Suprapubic skin (tissue), 4 donors: Measurements from ENCODE around the gene FOXM1.

Experiments used
- CTCF ChIP-seq, 2 donors: fragments of 200-600 bp in 1 of 2; fragments of 450-650 bp in 1 of 2; sonication (generic) in 1 of 2; IDR thresholded peaks; one replicate each; pipeline ENCODE4 v1.5.1; 2016 to 2019; ENCODE audit warnings: antibody characterized with exemption in 2 of 2, mild to moderate bottlenecking in 1 of 2, moderate library complexity in 1 of 2
- EP300 ChIP-seq: sonication (generic); formaldehyde crosslinking; IDR thresholded peaks from one replicate; pipeline ENCODE4 v1.6.1; 2017; ENCODE audit warnings: antibody characterized with exemption
- POLR2A ChIP-seq, 2 donors: fragments of 450-650 bp; IDR thresholded peaks; one replicate each; pipeline ENCODE4 v1.6.1; 2017; ENCODE audit warnings: antibody characterized with exemption in 2 of 2, mild to moderate bottlenecking in 2 of 2, moderate library complexity in 2 of 2
- POLR2AphosphoS5 ChIP-seq, 3 donors: sonication (generic); formaldehyde crosslinking; IDR thresholded peaks; one replicate each; pipeline ENCODE4 v1.6.1; 2017; ENCODE audit warnings: antibody characterized with exemption in 3 of 3

- TF ChIP-seq POLR2A (IDR thresholded peaks at IDR 0.05) (no peak), CTCF (IDR thresholded peaks at IDR 0.05) (no peak), EP300 (no peak), POLR2AphosphoS5 (IDR thresholded peaks at IDR 0.05) (no peak)
These were observed 43.6 kb downstream of the FOXM1 start for GRCh38 chr12:2833327-2833726.
